Stimulated activated CD8-positive, alpha-beta memory T cell treated with anti-CD3 and anti-CD28 coated beads, Interleukin-12 subunit alpha, Interleukin-12 subunit beta, amount 100 ng/mL, for 4 hours (primary cell): ENCODE data around the gene KHDC4.
"Not testable (repeated sequence)": the region's sequence is repeated elsewhere in the genome, so short reads cannot be mapped to it uniquely, and the experiment has no call there.

Source experiments
- DNase-seq: peaks from one replicate; pipeline ENCODE4 v3.0.0-alpha.2; 2020; ENCODE audit warnings: low read depth

The KHDC4 gene

DNA sequence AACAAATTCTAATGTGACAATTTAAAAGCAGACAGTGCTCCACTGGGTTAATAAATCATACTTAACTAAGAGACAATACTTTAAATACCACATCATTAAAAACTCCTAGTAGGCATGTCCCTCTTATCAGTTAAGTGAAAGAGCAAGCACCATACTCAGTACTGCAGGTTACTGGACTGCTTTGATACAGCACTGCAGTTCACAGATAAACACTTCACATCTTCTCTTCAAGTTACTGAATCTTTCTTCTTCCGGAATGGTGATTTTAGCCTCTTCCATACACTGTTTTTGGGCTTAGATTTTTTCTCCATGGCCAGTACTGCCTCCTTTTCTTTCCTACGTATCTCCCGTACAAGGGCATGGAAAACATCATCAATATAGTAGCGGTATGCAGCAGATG lies 34.1 kb downstream of the KHDC4 start:
- no peak for DNase-seq

DNA sequence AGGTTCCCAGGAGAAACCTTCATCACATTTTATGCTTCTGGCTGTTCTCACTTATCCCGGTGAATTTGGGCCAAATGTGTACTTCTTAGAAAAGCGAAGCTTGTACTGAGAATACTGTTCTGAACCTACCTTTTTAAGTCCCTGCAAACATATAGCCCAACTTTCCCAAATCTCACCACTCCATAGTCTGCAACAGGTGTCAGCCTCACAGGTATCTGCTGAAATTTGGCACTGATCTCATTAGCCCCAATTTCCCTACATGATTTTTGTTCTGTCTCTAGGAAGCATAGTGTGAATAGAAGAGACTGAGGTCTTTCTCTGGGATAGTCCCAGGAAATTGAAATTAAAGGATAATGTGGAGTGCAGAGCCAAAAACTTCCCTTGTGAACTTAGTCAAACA lies 34.5 kb downstream of the KHDC4 start:
- no peak for DNase-seq

DNA sequence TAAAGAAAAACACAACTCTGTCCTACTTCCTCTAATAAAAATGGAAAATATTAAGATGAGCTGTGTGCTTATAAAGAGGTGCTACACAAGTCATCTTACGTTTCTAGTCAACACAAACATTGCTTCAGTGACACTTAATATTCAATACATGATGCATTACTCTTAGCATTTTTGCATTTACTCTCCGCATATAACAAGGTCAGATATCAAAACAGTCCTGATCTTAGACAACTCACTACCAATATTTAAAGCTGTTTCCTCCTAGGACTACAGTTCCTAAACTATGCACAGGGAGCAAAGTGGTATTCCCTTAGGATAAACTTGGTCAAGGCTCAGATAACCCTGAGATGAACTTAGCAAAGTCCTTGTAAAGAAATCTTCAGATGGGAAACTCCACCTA lies 35.3 kb downstream of the KHDC4 start:
- DNase-seq, result no peak

DNA sequence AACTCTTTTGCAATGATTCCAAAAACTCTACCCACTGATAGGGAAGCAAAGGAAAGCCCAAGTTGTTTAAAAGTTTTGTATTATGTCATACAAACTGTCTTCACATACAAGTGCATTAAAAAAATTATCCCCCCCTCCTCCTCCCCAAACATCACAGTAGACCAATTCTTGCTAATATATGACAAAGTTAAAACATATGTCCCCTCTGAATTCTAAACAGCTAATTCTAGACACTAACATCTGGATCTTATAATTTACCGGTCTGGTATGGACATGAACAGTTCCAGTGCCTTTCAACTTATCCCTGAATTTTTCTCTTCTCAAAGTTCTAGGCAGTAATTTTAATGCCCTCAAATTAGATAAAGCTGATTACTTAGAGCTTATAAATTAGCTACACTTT lies 36.5 kb downstream of the KHDC4 start:
- DNase-seq, result no peak

DNA sequence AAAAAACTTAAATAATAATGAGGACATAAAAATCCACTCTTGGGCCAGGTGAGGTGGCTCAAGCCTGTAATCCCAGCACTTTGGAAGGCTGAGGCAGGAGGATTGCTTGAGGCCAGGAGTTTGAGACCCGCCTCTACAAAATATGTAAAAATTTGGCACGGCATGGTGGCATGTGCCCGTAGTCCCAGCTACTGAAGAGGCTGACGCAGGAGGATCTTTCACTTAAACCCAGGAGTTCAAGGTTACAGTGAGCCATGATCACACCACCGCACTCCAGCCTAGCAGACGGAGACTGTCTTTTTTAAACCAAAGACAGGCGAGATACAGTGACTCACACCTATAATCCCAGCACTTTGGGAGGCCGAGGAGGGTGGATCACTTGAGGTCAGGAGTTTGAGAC lies 37.7 kb downstream of the KHDC4 start:
- DNase-seq, result not testable (repeated sequence)

DNA sequence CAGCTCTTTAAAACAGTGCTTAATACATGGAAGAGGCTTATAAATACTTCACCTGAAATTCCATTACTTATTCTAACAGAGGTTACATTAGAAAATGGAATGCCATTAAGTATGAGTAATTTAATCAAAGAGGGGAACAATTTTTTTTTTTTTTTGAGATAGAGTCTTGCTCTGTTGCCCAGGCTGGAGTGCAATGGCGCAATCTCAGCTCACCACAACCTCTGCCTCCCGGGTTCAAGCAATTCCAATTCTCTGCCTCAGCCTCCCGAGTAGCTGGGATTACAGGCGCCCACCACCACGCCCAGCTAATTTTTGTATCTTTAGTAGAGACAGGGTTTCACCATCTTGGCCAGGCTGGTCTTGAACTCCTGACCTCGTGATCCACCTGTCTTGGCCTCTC lies 38.6 kb downstream of the KHDC4 start:
- not testable (repeated sequence) for DNase-seq

DNA sequence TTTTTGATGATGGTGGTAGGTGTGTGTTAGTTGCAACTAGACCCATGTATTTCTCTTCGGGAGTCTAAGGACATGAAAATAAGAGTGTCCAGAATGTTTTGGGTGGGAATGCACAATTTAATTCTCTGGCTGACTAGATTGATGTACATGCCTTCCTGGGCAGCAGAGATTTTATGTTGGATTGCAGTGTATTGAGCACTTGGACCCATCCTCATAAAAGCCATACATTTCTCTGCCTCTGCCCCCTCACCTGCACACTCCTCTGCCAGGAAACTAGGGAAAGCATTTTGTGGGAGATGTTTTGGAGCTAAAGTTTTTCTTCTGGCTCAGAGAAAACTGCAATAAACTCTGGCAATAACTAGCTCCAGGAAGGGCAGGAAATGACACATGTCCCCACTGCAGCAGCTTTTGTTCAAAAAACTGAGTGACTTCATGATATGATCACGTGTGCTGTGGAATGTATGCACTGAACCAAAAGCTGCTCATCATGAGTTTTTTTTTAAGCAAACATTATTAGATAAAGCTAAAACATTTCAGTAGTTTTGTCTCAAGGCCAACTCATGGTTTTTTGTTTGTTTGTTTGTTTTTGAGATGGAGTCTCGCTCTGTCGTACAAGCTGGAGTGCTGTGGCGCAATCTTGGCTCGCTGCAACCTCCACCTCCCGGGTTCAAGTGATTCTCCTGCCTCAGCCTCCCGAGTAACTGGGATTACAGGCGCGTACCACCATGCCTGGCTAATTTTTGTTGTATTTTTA lies 40.6 kb downstream of the KHDC4 start:
- no peak for DNase-seq

DNA sequence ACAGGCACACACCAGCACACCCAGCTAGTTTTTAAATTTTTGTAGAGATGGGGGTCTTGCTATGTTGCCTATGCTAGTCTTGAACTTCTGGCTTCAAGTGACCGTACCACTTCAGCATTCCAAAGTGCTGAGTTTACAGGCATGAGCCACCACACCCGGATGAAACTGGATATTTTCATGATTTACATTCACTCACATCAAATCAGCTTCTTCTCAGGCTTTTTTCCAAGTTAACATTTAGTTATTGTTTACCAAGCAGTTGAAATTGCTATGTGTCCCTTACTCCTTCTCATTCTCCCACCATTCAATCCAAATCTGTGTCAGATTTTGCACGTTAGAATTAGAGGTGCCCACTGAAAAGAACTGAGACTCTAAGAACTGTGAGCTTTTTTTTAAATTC lies 41.4 kb downstream of the KHDC4 start:
- DNase-seq, result no peak

DNA sequence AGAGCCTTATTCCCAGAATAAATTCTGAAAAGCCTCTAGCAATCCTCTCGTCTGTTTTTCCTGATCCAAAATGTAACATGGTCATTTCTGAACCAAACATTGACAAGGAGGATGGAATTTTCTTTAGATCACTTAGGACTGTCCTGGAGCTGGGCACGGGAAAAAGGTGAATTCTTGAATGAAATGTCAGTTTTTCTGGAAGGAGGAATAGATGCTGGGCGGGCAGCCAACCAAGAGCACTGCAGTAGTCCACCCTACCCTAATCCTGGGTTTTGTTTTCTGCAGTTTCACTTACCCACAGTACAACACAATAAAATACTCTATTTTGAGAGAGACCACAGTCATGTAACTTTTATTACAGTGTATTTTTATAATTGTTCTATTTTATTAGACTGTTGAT lies 44.0 kb downstream of the KHDC4 start:
- no peak for DNase-seq

DNA sequence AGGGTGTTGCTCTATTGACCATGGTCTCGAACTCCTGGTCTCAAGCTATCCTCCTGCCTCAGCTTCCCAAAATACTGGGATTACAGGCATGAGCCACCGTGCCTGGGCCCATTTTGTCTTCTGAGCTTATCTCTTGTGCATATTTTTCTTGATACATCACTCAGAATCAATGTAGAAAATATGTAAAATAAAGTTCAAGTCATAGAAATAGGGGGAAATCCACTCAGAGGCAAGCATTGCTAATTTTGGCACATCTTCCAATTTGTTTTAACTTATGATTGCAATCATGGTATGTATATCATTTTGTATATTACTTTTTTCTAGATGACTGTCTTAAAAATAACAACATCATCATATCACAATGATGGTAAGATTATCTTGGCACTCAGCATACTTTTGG lies 44.6 kb downstream of the KHDC4 start:
- no peak for DNase-seq

DNA sequence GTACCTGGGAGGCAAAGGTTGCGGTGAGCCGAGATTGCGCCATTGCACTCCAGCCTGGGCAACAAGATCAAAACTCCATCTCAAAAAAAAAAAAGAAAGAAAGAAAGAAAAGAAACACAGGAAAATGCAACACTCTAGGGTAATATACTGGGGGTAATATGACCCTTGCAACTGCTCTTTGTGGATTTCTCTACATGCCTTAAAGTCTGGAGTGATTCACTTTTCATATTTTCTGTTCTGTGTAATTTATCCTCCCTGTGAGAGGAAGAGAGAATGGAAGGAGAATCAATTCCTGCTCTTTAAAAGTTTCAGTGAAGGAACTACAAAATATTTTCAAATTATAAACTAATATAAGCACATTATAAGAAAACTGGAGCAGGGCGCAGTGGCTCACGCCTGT lies 45.7 kb downstream of the KHDC4 start:
- DNase-seq, result no peak

DNA sequence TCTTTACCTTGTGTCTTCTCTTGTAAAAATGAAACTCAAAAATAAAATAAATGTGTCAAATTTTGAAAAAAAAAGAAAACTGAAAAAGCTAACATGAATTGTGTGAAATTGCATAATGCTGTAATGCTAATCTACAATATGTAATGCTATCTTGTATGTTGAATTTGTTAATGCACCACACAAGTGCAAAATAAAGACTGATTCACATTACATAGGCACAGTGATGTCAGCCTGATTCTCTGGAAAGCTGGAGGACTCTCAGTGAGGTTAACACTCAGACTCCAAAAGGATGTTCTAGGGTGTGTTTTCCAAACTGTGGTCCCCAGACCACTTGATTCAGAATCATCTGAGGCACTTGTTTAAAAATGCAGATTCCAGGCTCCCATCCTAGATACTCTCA lies 49.2 kb downstream of the KHDC4 start:
- DNase-seq, result no peak

DNA sequence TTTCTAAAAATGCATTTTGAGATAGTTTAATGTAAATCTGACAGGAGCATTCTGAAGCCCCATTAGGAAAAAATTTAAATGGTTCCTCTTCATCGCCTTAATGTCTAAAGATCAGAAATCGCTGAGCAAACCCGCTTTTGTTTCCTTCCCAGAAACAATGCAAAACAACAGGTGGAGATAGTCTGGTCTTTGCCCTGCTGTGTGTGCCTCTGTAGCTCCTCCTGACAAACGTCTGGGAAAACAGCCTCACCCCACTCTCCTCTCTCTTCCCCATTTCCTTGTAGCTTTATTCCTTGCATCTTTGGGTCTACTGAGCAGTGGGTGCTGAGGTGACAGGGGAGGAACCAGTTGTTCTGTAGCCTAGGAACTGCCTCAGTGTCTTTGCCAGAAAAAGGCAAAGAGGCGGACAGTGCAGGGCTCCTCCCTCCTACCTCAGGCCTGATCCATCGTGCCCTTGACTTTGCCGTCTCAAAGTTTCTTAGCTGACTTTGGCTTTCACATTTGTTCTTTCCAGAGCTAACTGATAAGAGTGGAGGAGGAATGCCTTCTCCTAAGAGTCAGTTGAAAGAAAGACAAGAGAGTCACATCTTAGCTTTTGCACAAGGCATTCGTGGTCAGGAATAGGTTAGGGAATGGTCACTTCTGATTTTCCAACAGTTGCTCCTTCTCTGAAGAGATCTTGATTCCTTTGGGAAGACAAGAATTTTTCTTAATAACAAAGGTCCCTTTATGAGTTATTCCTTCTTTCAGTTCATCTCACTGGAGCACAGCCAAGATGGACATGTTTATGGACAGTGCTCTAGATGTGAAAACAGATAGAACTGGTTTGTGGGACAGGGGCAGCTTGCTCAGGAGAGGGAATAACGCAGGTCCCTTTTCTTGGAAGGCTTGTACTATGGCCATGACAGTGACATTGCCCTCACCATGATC lies 49.9 kb downstream of the KHDC4 start:
- no peak for DNase-seq

DNA sequence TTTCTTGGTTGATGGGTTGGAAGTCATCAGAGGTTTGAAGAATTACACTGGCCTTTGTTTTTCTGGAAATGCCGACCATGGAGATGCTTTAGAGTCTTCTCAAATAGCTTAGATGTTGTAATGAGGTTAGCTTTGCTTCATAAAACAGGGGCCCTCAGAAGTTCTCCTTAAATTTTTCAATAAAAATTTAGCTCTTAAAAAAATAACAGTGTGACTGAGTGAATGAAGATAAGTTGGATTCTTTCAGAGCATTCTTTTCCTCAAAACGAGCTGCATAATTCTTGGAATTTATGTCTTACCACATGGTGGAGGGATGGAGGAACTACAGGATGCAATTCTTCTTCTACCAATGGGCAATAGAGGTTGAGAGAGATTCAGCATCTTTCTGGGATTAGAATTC lies 51.4 kb downstream of the KHDC4 start:
- no peak for DNase-seq

DNA sequence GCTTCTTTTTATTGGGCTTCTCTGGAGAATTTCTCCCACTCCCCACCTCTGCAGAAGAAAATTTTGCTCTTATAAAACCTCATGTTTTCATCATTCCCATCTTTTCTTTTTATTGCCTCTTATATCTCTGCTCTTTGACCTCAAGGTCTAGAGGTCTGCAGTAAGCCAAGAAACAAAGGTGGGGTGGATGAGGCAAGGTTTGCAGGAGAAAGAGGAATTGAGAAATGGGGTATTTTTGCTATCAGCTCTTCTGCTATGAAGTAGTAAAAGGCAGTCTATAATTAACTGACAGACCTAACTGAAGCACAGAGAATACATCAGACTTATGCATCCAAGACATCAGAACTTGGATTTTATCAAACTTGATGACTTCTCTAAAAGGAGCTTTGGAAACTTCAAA lies 52.0 kb downstream of the KHDC4 start:
- DNase-seq, result no peak

DNA sequence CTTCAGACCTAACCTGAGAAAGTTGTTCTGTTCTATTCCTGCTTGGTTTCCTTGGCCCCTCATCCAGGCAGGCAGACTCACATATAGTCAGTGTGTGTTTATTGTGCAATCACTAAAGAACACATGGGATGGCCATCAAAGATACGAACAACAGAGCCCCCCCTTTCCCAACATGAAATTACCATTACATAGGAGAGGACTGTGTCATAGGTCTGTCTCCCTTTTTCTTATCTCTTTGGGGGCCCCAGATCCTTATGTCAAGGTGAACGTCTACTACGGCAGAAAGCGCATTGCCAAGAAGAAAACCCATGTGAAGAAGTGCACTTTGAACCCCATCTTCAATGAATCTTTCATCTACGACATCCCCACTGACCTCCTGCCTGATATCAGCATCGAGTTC lies 53.3 kb downstream of the KHDC4 start:
- DNase-seq, result no peak

DNA sequence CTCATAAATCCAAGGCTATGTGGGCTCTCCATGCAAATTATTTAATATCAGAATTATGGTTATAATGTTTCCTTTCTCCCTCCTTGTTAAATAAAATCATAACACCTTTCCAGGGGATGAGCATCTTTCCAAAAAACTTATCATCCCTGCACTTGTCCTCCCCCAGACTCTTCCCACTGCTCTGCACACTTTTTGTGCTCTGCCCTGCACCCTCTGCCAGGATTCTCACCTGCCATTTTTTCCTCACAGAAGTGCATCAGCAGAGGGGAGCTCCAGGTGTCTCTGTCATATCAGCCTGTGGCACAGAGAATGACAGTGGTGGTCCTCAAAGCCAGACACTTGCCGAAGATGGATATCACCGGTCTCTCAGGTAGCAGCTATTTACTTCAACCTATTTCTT lies 54.0 kb downstream of the KHDC4 start:
- DNase-seq, result no peak

DNA sequence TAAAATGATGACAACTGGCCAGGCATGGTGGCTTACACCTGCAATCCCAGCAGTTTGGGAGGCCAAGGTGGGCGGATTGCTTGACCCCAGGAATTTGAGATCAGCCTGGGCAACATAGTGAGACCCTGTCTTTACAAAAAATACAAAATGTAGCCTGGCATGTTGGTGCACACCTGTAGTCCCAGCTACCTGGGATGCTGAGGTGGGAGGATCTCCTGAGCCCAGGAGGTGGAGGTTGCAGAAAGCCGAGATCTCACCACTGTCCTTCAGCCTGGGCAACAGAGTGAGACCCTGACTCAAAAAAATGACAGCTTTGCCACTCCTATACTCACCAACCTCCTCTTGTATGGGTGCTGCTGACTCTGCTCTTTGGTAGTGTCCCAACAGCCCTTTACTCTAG lies 56.3 kb downstream of the KHDC4 start:
- no peak for DNase-seq

DNA sequence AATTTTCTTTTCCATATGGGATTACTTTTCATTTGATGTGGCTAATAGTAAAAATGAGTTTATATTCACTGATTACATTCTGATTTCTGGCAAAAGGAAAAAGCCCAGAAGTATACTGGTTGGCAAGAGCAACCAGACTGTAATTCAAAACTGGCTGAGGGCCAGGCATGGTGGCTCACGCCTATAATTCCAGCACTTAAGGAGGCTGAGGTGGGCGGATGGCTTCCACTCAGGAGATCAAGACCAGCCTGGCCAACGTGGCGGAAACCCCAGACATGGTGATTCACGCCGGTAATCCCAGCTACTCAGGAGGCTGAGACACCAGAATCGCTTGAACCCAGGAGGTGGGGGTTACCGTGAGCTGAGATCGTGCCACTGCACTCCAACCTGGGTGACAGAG lies 60.4 kb downstream of the KHDC4 start:
- DNase-seq, result no peak

DNA sequence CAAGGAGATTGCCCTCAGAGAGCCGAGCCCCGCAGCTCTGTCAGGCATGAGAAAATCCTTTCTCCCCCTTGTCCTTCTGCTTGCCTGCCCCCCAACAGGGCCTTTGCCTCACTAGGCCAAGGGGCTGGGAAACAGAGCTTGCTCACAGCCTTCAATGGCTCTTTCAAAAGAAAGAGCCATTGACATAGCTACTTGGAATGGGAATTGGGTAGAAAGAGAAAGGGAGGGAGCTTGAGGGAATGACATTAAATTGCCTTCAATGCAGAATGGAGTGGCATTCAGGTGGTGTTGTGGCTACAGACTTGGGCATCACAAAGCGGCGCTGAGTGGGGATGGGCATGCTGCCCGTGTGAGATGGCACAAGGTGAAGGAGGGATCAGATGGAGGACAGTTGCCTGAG lies 61.7 kb downstream of the KHDC4 start:
- no peak for DNase-seq

DNA sequence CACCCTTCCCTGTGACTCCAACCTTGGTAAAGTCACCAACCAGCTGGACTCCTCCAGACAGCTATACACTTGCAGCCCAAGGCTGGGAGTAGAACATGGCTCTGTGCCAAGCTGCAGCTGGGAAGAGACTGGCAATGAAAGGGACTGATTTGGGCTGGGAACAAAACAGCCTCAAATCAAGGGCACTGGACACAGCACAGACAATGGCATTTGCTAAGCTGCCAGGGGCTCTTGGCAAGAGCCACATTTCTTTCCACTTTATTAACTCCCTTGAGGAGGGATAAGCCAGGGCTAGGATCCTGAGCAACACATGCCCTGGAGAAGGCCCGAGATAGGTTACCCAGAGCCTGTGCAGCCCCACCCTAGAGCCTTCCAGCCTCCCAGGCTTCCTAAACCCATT lies 62.8 kb downstream of the KHDC4 start:
- DNase-seq, result no peak

DNA sequence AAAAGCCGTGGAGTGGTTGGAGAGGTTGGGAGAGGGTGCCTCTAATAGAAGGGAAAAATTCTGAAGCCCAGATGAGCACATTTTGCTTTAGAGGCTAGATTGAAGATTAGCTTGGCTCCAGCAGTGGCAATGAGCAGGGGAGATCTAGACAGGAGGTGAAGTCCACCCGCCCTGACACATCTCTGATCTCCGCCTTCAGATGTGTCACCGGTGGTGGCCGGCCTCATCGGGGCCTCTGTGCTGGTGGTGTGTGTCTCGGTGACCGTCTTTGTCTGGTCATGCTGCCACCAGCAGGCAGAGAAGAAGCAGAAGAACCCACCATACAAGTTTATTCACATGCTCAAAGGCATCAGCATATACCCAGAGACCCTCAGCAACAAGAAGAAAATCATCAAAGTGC lies 66.4 kb downstream of the KHDC4 start:
- DNase-seq, result no peak

DNA sequence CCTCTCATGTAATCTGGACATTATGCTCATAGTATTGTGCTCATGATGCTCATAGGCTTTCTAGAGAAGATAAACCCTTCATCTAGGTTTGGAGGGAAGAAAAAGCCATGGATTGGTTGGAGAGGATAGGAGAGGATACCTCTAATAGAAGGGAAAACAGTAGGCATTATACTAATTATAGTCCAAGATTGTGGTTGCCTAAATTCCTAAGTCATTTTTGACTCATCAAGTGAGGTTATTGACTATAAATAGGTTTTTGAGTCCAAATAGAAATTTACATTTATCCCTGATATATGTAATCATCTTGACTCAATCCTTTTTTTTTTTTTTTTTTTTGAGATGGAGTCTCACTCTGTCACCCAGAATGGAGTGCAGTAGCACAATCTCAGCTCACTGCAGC lies 69.8 kb downstream of the KHDC4 start:
- DNase-seq, result no peak
